IMR-90 (cell line): Measurements from ENCODE around the gene LOXL4.

ENCODE experiments used
- BHLHE40 ChIP-seq: fragments of 150-350 bp; IDR thresholded peaks from 2 replicates; pipeline ENCODE4 v1.6.1; 2016; ENCODE audit warnings: mild to moderate bottlenecking, low read depth, low read length
- MAFK ChIP-seq: IDR thresholded peaks from 2 replicates; pipeline ENCODE4 v1.6.1; 2012; ENCODE audit warnings: low read depth, low read length, improper control_type of control experiment
- MXI1 ChIP-seq: IDR thresholded peaks from 2 replicates; pipeline ENCODE4 v1.6.1; 2012; ENCODE audit warnings: low read depth, mild to moderate bottlenecking, low read length, moderate library complexity, borderline replicate concordance
- POLR2A ChIP-seq: IDR thresholded peaks from 2 replicates; pipeline ENCODE4 v1.6.1; 2012; ENCODE audit warnings: mild to moderate bottlenecking, low read depth, low read length
- USF2 ChIP-seq: fragments of 150-350 bp; IDR thresholded peaks from 2 replicates; pipeline ENCODE4 v1.6.1; 2017; ENCODE audit warnings: mild to moderate bottlenecking, antibody characterized with exemption, low read length, low read depth
- TF ChIP-seq, protein P1 (sequence below): conservative IDR thresholded peaks from 2 replicates; pipeline ENCODE4 v1.5.1; 2012; ENCODE audit warnings: mild to moderate bottlenecking, low read depth, low read length, improper control_type of control experiment

- TF ChIP-seq POLR2A: no peak
- TF ChIP-seq, protein P1, sequence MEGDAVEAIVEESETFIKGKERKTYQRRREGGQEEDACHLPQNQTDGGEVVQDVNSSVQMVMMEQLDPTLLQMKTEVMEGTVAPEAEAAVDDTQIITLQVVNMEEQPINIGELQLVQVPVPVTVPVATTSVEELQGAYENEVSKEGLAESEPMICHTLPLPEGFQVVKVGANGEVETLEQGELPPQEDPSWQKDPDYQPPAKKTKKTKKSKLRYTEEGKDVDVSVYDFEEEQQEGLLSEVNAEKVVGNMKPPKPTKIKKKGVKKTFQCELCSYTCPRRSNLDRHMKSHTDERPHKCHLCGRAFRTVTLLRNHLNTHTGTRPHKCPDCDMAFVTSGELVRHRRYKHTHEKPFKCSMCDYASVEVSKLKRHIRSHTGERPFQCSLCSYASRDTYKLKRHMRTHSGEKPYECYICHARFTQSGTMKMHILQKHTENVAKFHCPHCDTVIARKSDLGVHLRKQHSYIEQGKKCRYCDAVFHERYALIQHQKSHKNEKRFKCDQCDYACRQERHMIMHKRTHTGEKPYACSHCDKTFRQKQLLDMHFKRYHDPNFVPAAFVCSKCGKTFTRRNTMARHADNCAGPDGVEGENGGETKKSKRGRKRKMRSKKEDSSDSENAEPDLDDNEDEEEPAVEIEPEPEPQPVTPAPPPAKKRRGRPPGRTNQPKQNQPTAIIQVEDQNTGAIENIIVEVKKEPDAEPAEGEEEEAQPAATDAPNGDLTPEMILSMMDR: no peak
- no peak for TF ChIP-seq BHLHE40
- no peak for TF ChIP-seq MXI1
- no peak for TF ChIP-seq MAFK
- no peak for TF ChIP-seq USF2
These were observed 34.9 kb upstream of the LOXL4 start for GRCh38 chr10:98302741-98303365.
